HL-60/S4 treated with phorbol 12-myristate 13-acetate at 8.2 ng/mL for 4 days and 3 days (cell line): ENCODE measurements around the gene CHMP4B.

Experiments
- in situ Hi-C: fragments of 300-500 bp; cut with MboI; formaldehyde crosslinking; loops from 2 replicates; pipeline ENCODE4 v1.15.0; 2022; ENCODE audit warnings: low sequenced_read_pairs

CHMP4B gene

GRCh38 chr20:33890557-33890956 is 79.4 kb downstream of the CHMP4B start:
- in situ Hi-C loops = no loop called here

- in situ Hi-C loops = no loop called here
Observed at GRCh38 chr20:33893314-33893713, 82.2 kb downstream of the CHMP4B start.

- in situ Hi-C loops = no loop called here
Observed at GRCh38 chr20:33894798-33895197, 83.7 kb downstream of the CHMP4B start.

- in situ Hi-C loops = no loop called here
Observed at GRCh38 chr20:33896509-33896908, 85.4 kb downstream of the CHMP4B start.

GRCh38 chr20:33897313-33897912 is 86.3 kb downstream of the CHMP4B start:
- in situ Hi-C loops = no loop called here

- in situ Hi-C loops = no loop called here
Observed at GRCh38 chr20:33899106-33899505, 88.0 kb downstream of the CHMP4B start.

- in situ Hi-C loops = no loop called here
Observed at GRCh38 chr20:33900521-33901131, 89.5 kb downstream of the CHMP4B start.

- in situ Hi-C loops = no loop called here
Observed at GRCh38 chr20:33901132-33901523, 90.0 kb downstream of the CHMP4B start.

- in situ Hi-C loops = no loop called here
Observed at GRCh38 chr20:33902011-33902410, 90.9 kb downstream of the CHMP4B start.
